GM18498 (cell line): ENCODE results near the gene FBXO28.

ENCODE experiments used
- ATAC-seq: cut with Tn5 transposase; IDR thresholded peaks from one replicate; pipeline ENCODE4 v1.9.1; 2021; ENCODE audit warnings: mild to moderate bottlenecking, moderate library complexity; ENCODE audit not compliant: unreplicated experiment

Gene FBXO28

GRCh38 chr1:224092601-224093000 lies 21.3 kb upstream of the FBXO28 start:
- ATAC-seq, result no peak

GRCh38 chr1:224095339-224095738 lies 18.6 kb upstream of the FBXO28 start:
- no peak for ATAC-seq

GRCh38 chr1:224095867-224096266 lies 18.0 kb upstream of the FBXO28 start:
- no peak for ATAC-seq

- ATAC-seq, result no peak
Measured at GRCh38 chr1:224096773-224097172, 17.1 kb upstream of the FBXO28 start.

GRCh38 chr1:224098007-224098406 lies 15.9 kb upstream of the FBXO28 start:
- ATAC-seq, result no peak

- ATAC-seq, result peak; percentile 88
Measured at GRCh38 chr1:224106568-224107281, 7.2 kb upstream of the FBXO28 start.

- no peak for ATAC-seq
Measured at GRCh38 chr1:224107282-224107625, 6.7 kb upstream of the FBXO28 start.

GRCh38 chr1:224108991-224109390 lies 4.9 kb upstream of the FBXO28 start:
- ATAC-seq, result no peak

GRCh38 chr1:224109981-224110380 lies 3.9 kb upstream of the FBXO28 start:
- no peak for ATAC-seq

GRCh38 chr1:224113005-224113404 lies 906 bp upstream of the FBXO28 start:
- no peak for ATAC-seq

- ATAC-seq, result peak; percentile 17
Measured at GRCh38 chr1:224113545-224113917, 380 bp upstream of the FBXO28 start.

- ATAC-seq, result peak; percentile 8
Measured at GRCh38 chr1:224114787-224115175, 870 bp downstream of the FBXO28 start.

- peak; percentile 31 for ATAC-seq
Measured at GRCh38 chr1:224116131-224116530, 2.2 kb downstream of the FBXO28 start.

GRCh38 chr1:224118688-224119087 lies 4.8 kb downstream of the FBXO28 start:
- ATAC-seq, result no peak

GRCh38 chr1:224123136-224123535 lies 9.2 kb downstream of the FBXO28 start:
- no peak for ATAC-seq

GRCh38 chr1:224124220-224124619 lies 10.3 kb downstream of the FBXO28 start:
- ATAC-seq, result no peak

- no peak for ATAC-seq
Measured at GRCh38 chr1:224127925-224128819, 14.3 kb downstream of the FBXO28 start.

- no peak for ATAC-seq
Measured at GRCh38 chr1:224131253-224131652, 17.3 kb downstream of the FBXO28 start.

GRCh38 chr1:224132901-224133300 lies 19.0 kb downstream of the FBXO28 start:
- no peak for ATAC-seq

- no peak for ATAC-seq
Measured at GRCh38 chr1:224133741-224134299, 19.9 kb downstream of the FBXO28 start.

- no peak for ATAC-seq
Measured at GRCh38 chr1:224137518-224137917, 23.6 kb downstream of the FBXO28 start.

GRCh38 chr1:224138198-224138597 lies 24.3 kb downstream of the FBXO28 start:
- no peak for ATAC-seq
